ENCODE data around the gene KRTAP12-3. TPM values are rescaled to one million over a fixed set of nuclear protein-coding genes. Genes with fewer than 3 reads are reported as not detected.

The KRTAP12-3 gene
- total RNA-seq, 1 experiment from 2014 or later, result not detected

- no peak for TF ChIP-seq ARID4B (CRISPR knock-in tag; IDR thresholded peaks at IDR 0.05; ENCODE audit: borderline replicate concordance)
- TF ChIP-seq, protein P1, sequence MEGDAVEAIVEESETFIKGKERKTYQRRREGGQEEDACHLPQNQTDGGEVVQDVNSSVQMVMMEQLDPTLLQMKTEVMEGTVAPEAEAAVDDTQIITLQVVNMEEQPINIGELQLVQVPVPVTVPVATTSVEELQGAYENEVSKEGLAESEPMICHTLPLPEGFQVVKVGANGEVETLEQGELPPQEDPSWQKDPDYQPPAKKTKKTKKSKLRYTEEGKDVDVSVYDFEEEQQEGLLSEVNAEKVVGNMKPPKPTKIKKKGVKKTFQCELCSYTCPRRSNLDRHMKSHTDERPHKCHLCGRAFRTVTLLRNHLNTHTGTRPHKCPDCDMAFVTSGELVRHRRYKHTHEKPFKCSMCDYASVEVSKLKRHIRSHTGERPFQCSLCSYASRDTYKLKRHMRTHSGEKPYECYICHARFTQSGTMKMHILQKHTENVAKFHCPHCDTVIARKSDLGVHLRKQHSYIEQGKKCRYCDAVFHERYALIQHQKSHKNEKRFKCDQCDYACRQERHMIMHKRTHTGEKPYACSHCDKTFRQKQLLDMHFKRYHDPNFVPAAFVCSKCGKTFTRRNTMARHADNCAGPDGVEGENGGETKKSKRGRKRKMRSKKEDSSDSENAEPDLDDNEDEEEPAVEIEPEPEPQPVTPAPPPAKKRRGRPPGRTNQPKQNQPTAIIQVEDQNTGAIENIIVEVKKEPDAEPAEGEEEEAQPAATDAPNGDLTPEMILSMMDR (IDR thresholded peaks at IDR 0.05), result no peak
Observed at GRCh38 chr21:44650265-44650972, 7.3 kb upstream of the KRTAP12-3 start (continued).

DNA sequence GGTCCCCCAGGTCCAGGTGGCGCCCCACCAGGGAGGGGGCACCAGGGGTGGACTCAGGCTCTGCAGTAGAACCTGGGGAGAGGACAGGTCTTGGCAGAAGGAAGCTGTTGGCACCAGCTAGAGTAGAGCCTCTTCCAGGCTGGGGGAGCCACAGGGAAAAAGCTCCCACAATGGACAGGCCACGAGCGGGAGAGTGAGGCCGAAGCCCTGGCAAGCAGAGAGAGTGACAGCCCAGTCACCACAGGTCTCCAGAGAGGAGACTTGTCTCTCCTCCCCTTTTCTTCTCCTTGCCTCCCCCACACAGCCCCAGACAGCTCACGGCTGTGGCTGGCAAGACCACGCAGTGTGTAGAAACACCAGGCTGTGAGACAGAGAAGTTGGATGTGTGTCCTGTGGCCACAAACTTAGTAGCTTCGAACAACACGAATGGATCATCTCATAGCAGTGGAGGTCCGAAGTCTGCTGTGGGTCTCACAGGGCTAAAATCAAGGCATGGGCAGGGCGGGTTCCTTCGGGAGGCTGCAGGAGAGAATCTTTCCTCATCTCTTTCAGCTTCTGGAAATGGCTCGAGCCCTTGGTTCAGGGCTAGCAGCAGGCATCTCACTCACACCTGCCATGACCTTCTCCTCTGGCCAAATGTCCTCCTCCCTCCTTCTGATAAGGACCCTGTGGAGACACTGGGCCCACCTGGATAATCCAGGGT, 6.6 kb upstream of the KRTAP12-3 start:
- ChIA-PET CTCF (no interaction called here), POLR2A (no interaction called here)
- H3K4me1 Mint-ChIP-seq, result peaks cover 10% of the 10 kb centered on the region
- ATAC-seq (no peak), DNase-seq (ENCODE audit: low spot score) (no peak)
- peaks cover 6% of the 10 kb centered on the region for H3K27me3 Mint-ChIP-seq (ENCODE audit: low read depth)
- H3K27ac Mint-ChIP-seq, result no peak overlapping the region
- H3K4me3 Mint-ChIP-seq, result no peak overlapping the region
- H3K36me3 Mint-ChIP-seq, result peaks cover 10% of the 10 kb centered on the region
- peaks cover 11% of the 10 kb centered on the region for H3K9me3 Mint-ChIP-seq
- no peak for TF ChIP-seq ATF6 (CRISPR knock-in tag; IDR thresholded peaks at IDR 0.05)
- no peak for TF ChIP-seq GABPB1 (CRISPR knock-in tag; IDR thresholded peaks at IDR 0.05)
- TF ChIP-seq ZNF281 (CRISPR knock-in tag; IDR thresholded peaks at IDR 0.05), result no peak
- TF ChIP-seq TP53 (CRISPR knock-in tag; IDR thresholded peaks at IDR 0.05), result no peak
- TF ChIP-seq CREM (CRISPR knock-in tag; IDR thresholded peaks at IDR 0.05), result no peak
- TF ChIP-seq NR3C1 (CRISPR knock-in tag; conservative IDR thresholded peaks at IDR 0.05; ENCODE audit: low read depth), result no peak
- TF ChIP-seq, protein P2, sequence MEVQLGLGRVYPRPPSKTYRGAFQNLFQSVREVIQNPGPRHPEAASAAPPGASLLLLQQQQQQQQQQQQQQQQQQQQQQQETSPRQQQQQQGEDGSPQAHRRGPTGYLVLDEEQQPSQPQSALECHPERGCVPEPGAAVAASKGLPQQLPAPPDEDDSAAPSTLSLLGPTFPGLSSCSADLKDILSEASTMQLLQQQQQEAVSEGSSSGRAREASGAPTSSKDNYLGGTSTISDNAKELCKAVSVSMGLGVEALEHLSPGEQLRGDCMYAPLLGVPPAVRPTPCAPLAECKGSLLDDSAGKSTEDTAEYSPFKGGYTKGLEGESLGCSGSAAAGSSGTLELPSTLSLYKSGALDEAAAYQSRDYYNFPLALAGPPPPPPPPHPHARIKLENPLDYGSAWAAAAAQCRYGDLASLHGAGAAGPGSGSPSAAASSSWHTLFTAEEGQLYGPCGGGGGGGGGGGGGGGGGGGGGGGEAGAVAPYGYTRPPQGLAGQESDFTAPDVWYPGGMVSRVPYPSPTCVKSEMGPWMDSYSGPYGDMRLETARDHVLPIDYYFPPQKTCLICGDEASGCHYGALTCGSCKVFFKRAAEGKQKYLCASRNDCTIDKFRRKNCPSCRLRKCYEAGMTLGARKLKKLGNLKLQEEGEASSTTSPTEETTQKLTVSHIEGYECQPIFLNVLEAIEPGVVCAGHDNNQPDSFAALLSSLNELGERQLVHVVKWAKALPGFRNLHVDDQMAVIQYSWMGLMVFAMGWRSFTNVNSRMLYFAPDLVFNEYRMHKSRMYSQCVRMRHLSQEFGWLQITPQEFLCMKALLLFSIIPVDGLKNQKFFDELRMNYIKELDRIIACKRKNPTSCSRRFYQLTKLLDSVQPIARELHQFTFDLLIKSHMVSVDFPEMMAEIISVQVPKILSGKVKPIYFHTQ (CRISPR knock-in tag; IDR thresholded peaks at IDR 0.05), result no peak
- no peak for TF ChIP-seq ZBTB21 (CRISPR knock-in tag; IDR thresholded peaks at IDR 0.05; ENCODE audit: borderline replicate concordance)
- TF ChIP-seq, protein P3, sequence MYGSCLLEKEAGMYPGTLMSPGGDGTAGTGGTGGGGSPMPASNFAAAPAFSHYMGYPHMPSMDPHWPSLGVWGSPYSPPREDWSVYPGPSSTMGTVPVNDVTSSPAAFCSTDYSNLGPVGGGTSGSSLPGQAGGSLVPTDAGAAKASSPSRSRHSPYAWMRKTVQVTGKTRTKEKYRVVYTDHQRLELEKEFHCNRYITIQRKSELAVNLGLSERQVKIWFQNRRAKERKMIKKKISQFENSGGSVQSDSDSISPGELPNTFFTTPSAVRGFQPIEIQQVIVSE (CRISPR knock-in tag; IDR thresholded peaks at IDR 0.05; ENCODE audit: borderline replicate concordance), result no peak
- no peak for TF ChIP-seq ZNF317 (CRISPR knock-in tag; IDR thresholded peaks at IDR 0.05; ENCODE audit: borderline replicate concordance, low read depth)
- no peak for TF ChIP-seq E2F5 (CRISPR knock-in tag; IDR thresholded peaks at IDR 0.05)
- no peak for TF ChIP-seq FOXK1 (CRISPR knock-in tag; IDR thresholded peaks at IDR 0.05)
- no peak for TF ChIP-seq SMAD4 (CRISPR knock-in tag; IDR thresholded peaks at IDR 0.05)
- TF ChIP-seq MXD4 (CRISPR knock-in tag; IDR thresholded peaks at IDR 0.05; ENCODE audit: borderline replicate concordance), result no peak
- TF ChIP-seq, protein P4, sequence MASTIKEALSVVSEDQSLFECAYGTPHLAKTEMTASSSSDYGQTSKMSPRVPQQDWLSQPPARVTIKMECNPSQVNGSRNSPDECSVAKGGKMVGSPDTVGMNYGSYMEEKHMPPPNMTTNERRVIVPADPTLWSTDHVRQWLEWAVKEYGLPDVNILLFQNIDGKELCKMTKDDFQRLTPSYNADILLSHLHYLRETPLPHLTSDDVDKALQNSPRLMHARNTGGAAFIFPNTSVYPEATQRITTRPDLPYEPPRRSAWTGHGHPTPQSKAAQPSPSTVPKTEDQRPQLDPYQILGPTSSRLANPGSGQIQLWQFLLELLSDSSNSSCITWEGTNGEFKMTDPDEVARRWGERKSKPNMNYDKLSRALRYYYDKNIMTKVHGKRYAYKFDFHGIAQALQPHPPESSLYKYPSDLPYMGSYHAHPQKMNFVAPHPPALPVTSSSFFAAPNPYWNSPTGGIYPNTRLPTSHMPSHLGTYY (CRISPR knock-in tag; IDR thresholded peaks at IDR 0.05), result no peak

All from WTC11 (cell line).